Cardiac septum (tissue), 1 donor: ENCODE measurements around the gene SHANK1. TPM values are rescaled to one million over a fixed set of nuclear protein-coding genes. Genes with fewer than 3 reads are reported as not detected.

Source experiments
- DNase-seq: peaks from one replicate; pipeline ENCODE4 v3.0.0-alpha.2; 2020; ENCODE audit warnings: low spot score
- intact Hi-C: fragments of 100-400 bp; cut with DNase I; formaldehyde crosslinking; loops from one replicate; pipeline ENCODE4 v1.14.0; 2022
- total RNA-seq: library from RNA; stranded (reverse); fragmentation: NEBNext Ultra II Directional; extraction: Animal tissue kit (Norgen Biotek cat#: 25700); gene quantifications from one replicate; pipeline ENCODE4 v1.2.1, GENCODE V29; 2021
- donor health status: DM: no; HTN: no; CAD: no.

The SHANK1 gene
- total RNA-seq, 1 donor from 2014 or later = 1.3 TPM

DNA sequence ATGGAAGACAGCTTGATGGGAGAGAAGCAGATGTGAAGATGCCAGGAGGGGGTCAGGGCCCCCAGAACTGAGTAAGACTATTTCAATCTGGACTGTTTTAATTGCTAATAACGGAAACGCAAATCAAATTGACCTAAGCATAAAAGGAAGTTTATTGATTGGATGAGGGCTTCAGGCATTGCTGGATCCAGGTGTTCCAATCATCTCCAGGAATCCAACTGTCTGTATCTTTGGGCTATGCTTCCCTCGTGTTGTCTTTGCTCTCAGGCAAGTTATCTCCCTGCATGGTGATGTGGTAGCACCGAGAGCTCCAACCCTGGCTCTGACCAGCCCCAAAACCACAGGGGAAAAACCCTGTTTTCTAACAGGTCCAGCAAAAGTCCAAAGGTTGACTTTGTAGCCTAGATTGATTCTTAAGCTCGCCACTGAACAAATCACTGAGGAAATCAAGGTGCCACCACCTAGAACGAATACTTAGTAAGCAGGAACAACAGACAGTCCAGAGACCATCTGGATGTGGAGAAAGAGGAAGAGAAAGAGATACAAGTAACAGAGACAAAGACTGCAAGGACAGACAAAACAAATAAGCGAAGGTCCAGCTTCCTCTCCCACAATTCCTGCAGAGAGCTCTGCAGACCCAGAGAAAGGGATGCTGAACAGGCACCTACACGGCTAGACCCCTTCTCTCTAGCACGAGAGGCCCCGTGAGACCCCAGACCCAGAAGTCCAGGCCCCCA is 71.6 kb downstream of the SHANK1 start:
- intact Hi-C loops = no loop called here
- DNase-seq = no peak

DNA sequence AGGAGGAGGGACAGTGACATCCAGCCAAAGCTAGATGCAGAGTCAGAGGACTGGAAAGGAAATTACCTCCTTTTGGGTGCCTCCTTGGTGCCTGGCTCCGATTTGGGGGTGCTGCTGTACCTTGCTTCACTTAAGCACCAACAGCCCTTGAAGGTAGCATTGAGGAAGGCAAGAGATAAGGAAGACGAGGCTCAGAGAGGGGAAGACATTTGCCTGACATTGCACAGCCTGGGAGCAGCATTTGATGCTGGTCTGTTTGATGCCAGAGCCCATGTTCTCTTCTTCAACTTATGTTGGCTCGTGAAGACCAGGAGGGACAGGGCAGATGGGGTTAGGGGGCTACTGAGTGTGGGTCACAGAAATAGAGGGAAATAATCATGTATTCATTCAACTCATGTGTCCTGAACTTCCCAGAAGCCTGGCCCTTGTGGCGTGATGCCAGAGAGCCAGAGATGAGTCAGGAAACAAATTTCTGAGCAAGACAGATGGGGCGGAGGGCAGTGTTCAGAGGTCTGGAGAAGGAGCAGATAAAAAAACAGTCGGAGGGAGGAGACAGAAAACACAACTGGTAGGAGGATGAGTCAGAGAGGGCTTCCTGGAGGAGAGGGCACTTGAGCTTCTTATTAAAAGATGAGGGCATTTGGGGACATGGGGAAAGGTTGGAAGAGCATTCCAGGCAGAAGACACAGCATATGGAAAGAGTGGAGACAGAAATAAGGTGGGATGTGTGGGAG is 73.4 kb downstream of the SHANK1 start:
- intact Hi-C loops = no loop called here
- no peak for DNase-seq

DNA sequence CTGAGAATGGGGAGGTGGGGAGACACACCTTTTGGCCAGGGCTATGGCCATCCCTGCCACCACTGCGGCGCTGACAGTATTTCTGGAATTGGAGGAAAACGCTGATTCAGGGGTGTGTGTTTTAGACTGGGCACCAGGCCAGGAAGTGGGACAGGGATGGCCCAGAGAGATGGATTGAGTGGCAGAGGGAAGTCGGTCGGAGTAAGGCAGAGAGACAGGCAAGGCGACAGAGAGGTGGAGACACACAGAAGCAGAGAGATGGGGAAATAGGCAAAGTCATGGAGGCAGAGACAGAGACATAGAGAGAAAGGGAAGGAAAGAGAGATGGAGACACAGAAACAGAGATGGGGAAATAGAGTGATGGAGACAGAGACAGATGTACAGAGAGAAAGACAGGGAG is 74.5 kb downstream of the SHANK1 start:
- DNase-seq = no peak

GRCh38 chr19:50644315-50644915 is 75.2 kb downstream of the SHANK1 start:
- intact Hi-C loops = no loop called here
- DNase-seq = no peak

More for the DNA sequence above, 74.5 kb downstream of the SHANK1 start:
- intact Hi-C loops = no loop called here

DNA sequence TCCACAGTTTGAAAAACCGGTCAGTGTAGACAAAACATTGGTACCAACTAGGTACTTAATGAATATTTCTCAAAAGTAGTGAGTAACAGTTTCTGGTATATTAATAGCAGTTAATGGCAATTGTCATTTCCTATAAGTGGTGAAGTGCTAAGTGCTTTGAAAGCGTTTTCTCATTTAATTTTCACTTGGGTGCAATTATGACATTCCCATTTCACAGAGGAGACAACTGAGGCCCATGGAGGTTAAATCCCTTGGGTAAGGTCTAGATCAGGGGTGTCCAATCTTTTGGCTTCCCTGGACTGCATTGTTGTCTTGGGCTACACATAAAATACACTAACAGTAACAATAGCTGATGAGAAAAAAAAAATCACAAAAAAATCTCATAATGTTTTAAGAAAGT is 79.2 kb downstream of the SHANK1 start:
- intact Hi-C loops = no loop called here
- DNase-seq = no peak

DNA sequence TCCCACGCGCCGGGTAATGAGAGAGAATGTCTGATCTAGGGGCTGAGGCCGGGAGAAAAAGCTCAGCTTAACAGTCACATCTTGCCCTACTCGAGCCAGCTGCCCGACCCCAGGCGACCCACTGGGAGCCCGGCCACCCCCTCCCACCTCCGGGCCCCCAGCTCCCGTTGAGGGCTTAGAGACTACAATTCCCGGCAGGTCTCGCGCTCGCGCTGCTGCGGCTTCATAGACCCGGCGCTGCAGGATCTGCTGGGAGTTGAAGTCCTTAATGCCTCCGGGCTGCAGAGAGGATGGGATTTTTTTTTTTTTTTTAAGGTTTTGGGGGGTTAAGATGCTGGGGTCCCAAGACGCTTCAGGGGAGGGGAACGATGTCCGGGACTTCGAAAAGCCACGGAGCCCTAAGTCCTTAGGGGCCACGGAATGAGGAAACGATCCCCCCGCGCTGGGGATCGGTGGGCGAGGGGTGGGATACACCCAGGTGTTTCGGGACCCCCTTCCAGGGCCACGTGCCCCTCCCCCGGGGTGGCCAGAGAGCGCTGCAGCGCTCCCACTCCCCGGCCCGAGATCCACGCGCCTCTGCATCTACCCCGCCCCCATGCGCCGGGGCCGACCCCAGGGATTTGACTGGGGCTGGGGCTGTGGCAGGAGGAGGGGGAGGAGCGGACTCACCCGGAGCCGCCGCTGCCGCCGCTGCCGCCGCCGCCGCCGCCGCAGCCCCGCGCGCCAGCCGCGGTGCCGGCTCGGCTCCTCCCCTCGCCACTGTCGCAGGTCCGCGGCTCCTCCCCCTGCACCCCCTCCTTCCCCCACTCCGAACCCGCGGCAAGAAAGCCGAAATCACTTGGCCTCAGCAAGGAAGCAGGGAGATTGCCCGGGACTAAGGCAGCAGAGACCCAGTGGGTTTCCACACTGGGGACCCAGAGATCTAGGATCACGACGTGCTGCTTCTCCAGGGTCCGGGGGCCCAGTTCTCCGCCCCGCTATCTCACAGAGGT is 80.2 kb downstream of the SHANK1 start, which contains the start of gene SYT3:
Gene SYT3, minus strand, starts transcription at position 761 of the 992 bp plus-strand sequence. CDS start 2,470 bp downstream, outside the sequence.
- no peak for DNase-seq
- intact Hi-C loops = no loop called here

DNA sequence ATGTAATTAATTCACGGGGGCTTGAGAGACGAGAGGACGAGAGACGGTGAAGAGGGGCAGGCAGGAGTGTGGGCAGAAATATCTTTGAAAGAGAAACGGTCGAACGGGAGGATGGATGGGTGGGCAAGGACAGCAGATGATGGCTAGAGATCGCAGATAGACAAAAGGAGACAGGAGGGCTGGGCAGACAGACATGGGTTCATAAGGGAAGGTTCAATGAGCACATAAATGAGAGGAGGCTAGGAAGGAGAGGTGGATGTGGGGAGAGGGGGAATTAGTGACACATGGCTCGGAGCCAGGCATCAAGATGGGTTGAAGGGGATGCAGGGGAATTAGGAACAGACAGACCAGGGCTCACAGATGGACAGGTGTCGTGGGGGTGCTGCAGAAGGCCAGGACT is 81.0 kb downstream of the SHANK1 start:
- intact Hi-C loops = no loop called here
- DNase-seq = no peak

DNA sequence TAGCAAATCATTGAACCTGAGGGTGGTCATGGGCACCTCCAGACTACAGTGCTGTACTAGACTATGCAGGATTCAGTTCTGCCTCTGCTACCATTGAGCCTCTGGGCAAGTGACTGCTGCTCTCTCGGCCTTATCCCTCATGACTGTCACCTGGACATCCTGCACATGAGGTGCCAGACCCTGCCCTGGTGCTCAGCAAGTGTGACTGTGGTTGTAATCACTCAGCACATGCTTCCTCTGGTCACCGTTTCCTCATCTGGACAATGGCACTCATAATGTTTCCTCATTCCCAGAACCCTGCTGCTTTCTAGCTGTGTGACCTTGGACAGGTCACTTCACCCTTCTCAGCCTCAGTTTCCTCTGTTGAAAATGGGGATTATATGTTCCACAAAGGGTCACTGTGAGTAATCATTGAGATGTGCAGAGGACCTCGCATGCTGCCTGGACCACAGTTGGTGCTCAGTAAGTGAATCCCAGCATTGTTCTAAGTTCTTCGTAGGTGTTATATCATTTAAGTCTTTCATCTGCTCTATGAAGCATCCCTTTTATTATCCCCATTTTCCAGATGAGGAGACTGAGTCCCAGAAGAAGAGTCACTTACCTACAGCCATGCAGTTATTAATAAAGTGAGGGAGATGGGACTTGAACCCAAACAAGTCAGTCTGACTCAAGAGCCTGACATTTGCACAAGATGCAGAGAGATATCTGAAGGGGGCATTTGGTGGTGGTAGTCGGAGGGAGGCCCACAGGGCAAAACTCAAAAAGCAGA is 83.1 kb downstream of the SHANK1 start:
- no peak for DNase-seq
- intact Hi-C loops = no loop called here

DNA sequence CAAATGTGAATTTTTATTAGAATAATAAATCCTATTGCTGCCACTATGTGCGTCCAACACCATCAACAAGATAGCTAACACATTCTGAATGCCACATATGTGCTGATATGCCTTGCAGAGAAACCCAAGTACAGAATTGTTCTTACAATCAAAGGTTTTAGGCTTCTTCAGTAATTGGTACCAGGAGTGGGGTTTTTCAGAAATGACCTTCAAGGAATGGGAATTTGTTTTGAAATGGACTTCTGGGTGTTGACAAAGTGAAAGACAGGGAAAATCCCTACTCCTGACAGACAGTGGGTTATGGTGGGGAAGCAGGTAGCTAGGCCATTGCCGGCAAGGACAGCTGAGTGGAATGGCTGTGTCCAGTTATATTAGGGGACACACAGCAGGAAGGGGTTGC is 85.6 kb downstream of the SHANK1 start:
- intact Hi-C loops = no loop called here
- DNase-seq = no peak

GRCh38 chr19:50633359-50633758 is 86.2 kb downstream of the SHANK1 start:
- intact Hi-C loops = no loop called here
- DNase-seq = no peak

DNA sequence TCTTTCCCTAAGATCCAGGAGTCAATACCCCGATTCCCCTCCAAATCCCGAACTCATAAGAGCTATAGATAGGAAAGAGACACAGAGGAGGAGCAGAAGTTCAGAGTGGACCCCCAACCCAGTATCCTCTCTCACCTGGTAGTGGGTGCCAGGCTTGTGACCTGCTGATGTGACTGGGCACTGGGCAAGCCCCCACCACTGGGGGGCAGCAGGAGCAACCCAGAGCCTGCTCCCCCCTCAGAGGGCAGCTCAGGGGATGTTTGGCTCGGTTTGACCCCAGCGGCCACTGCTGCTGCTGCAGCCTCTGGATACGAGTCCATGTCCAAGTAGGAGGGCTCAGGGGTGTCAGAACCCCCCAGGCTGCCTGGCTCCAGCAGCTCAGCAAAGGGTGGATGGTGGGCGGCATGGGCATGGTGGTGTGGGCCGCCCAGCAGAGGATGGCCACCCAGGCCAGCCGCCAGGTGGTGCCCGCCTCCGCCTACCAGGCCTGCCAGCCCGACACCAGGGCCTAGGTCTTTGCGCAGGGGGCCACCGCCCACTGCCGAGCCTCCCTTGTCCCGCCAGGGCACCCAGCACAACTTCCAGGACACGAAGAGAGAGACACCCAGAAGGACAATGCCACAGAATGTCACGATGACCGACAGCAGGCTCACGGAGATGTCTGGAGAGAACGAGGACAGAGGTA is 87.3 kb downstream of the SHANK1 start:
- no peak for DNase-seq

DNA sequence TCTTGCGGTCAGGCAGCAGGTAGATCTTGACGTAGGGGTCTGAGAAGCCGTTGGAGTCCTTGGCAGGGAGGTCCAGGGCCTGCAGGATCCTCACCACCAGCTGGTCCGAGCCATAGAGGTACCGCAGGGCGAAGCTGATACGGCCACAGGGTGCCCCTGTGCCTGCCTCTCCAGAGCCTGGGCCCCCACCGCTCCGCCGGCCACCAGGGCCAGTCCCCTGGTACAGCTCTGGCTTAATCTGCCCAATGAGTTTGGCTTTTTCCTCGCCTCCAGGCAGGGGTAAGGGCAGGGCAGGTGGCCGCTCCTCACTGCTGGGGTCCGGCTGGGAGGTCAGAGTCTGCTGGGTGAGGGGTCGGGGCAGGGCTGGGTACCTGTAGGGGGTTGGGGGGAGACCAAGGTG is 89.8 kb downstream of the SHANK1 start:
- intact Hi-C loops = no loop called here
- DNase-seq = no peak

More for the DNA sequence above, 87.3 kb downstream of the SHANK1 start:
- intact Hi-C loops = no loop called here

DNA sequence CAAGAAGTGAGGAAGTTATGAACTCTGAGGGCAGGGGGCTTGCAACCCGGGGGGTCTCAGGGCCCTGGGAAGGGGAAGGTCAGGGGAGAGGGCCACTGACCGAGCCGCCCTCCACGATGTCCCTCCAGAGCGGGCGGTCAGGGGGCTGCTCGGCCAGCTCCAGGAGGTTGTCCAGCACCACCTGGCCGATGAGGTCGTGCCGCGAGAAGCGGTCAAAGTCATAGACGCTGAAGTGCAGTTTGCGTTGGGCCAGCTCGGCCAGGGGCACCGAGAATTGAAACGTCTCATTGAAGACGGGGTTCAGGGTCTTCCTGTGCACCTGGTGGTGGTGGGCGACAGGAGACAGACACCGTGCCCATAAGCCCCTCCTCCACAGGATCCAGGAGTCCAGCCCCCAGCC is 90.4 kb downstream of the SHANK1 start:
- no peak for DNase-seq
- intact Hi-C loops = no loop called here

- intact Hi-C loops = no loop called here
These were observed 91.1 kb downstream of the SHANK1 start for GRCh38 chr19:50628551-50628950.

DNA sequence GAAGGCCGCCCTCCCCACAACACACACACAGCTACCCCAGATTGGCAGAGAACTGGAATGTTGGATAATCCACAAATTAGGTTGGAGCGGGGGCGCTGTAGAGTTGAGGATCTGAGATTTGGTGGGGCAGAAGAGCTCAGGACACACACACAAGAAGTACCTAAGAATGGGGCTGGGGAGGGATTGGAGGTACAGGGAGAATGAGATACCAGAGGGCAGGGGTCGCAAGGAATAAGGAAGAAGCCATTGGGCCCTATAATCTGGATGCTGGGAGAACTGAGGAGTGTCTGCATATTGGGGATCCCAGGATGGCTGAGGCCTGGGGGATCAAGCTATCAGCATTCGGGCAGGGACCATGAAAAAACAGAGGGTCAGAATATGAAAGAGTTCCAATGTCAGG is 91.5 kb downstream of the SHANK1 start:
- intact Hi-C loops = no loop called here
- no peak for DNase-seq

More at GRCh38 chr19:50628551-50628950, 91.1 kb downstream of the SHANK1 start:
- no peak for DNase-seq

GRCh38 chr19:50626795-50627194 is 92.8 kb downstream of the SHANK1 start:
- intact Hi-C loops = no loop called here
- DNase-seq = no peak

DNA sequence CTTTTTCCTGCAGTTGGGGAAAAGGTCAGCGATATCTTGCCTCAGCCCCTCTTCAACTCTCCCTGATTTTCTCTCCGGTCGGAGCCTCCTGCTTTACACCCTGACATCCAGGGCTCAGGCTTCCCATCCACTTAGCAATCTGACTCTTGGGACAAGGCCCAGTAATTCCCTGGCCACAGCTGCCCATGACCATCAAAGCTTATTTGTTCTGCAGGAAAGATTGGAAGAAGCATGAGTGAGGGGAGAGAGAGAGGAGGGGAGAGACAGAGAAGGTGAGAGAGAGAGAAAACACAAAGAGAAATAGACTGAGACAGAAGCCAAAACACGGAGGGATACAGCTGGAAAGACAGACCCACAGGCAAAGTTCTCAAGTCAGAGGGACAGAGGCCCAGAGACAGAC is 93.6 kb downstream of the SHANK1 start:
- DNase-seq = no peak
- intact Hi-C loops = no loop called here

DNA sequence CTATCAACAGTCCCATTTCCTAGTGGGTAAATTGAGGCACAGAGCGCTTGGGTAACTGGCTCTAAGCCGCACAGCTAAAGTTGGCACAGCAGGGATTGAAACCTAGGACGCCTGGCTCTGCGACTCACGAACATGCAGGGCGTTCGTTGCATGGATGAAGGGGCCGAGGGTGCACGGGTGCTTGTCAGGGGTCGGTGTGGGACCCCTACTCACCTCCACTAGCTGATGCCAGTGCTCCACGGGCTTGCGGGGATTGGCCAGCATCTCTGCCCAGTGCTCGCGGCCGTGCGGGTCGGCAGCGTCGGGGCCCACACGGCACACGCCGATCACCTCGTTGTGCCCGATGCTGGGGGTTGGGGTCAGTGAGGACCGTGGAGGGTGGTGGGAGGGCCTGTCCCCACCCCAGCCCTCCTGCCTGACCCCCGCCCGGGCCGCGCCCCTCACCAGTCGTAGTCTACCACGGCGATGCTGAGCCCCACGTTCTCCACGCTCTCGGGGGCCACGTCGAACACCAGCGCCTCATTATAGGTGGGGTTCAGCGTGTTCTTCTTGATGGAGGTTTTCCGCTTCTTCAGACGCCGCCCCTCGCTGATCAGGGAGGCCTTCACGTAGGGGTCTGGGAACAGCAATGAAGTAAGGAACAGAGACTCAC is 94.5 kb downstream of the SHANK1 start:
- DNase-seq = no peak
- intact Hi-C loops = no loop called here
